ENCODE results near the gene CCER1. TPM values are rescaled to one million over a fixed set of nuclear protein-coding genes. Genes with fewer than 3 reads are reported as not detected.

Gene CCER1
- total RNA-seq, 4 donors from 2014 or later: 0.27 TPM; not detected in 3

DNA sequence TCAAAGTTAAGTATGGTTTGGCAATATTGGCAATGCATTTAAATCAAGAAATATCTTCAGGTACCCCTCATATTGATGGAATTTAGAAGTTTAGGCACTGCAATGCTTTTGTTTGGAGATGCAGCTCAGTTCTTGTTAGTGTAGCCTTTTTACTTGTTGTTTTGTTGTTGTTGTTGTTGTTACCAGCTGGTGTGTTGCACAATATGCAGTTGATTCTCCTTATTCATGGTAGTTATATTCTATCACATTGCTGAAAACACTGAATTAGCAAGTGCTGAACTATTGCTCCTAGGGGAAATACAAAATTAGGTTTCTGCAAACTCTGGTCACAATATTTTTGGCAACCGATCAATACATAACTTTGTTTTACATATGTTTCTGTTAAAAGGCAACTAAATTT lies 34.8 kb downstream of the CCER1 start:
- no peaks in the 10 kb centered on the region for H3K27me3 ChIP-seq
- TF ChIP-seq POLR2A (IDR thresholded peaks at IDR 0.05) (no peak), CTCF (IDR thresholded peaks at IDR 0.05) (no peak)
- 84 to 93% methylated on average over 1 of the region's 1 CpG for WGBS, 2 donors
- no peak overlapping the region for H3K4me3 ChIP-seq (replicated peaks in 1 of 3)
- H3K4me1 ChIP-seq: no peaks in the 10 kb centered on the region
- no peak for DNase-seq
- H3K36me3 ChIP-seq: no peaks in the 10 kb centered on the region
- no peak overlapping the region for H3K27ac ChIP-seq
- H3K9me3 ChIP-seq: no peaks in the 10 kb centered on the region
- intact Hi-C loops (cut with DNase I): no loop called here

DNA sequence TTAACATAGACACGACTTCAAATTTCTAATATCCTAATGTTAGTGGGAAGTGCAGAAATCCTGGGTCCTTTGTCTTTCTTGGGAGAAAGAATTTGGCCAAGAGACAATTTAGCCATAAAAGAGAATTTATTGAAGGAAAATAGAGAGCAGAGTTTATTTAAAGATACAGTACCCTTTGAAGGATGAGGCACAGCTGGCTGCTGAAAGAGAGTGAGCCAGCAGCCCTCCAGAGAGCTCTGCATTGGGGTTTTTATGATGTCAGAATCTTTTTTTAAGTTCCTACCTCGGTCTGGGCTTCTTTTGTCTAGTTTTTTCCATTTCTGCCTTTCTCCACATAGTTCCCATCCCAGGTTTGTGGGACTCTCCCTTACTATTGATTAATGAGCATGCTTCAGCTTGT lies 37.5 kb downstream of the CCER1 start:
- no peak for TF ChIP-seq POLR2A (IDR thresholded peaks at IDR 0.05)
- TF ChIP-seq CTCF (IDR thresholded peaks at IDR 0.05): no peak
- Histone ChIP-seq H3K27ac (no peak overlapping the region), H3K36me3 (no peaks in the 10 kb centered on the region), H3K4me1 (no peaks in the 10 kb centered on the region), H3K27me3 (no peaks in the 10 kb centered on the region), H3K4me3 (replicated peaks in 1 of 3) (no peak overlapping the region), H3K9me3 (no peaks in the 10 kb centered on the region)
- intact Hi-C loops (cut with DNase I): no loop called here
- no peak for DNase-seq
- WGBS, 2 donors: 59 to 60% methylated on average over 2 of the region's 2 CpGs

DNA sequence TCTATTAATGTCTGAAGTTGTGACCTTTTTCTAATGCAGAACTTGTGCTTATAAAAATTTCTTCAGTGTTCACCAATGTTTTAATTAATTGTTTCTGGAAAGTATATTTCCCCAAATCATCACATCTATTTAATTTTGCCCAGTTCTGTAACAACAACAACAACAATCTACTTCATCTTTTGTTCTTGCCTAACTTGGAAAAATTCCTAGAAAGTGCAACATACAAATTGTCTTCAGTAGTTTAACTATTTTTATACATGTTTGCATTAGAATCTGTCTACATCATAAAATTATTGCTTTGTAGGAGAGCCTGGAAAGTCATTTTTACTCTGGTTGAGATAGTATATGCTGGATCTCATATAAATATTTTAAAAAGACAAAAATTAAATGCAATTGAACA lies 38.5 kb downstream of the CCER1 start:
- Histone ChIP-seq H3K36me3 (no peaks in the 10 kb centered on the region), H3K9me3 (no peaks in the 10 kb centered on the region), H3K4me3 (replicated peaks in 1 of 3) (no peak overlapping the region), H3K27ac (no peak overlapping the region), H3K27me3 (no peaks in the 10 kb centered on the region), H3K4me1 (no peaks in the 10 kb centered on the region)
- TF ChIP-seq CTCF (IDR thresholded peaks at IDR 0.05) (no peak), POLR2A (IDR thresholded peaks at IDR 0.05) (no peak)
- no peak for DNase-seq
- intact Hi-C loops (cut with DNase I): no loop called here

- Histone ChIP-seq H3K36me3 (no peaks in the 10 kb centered on the region), H3K4me1 (no peaks in the 10 kb centered on the region), H3K4me3 (replicated peaks in 1 of 3) (no peak overlapping the region), H3K9me3 (no peaks in the 10 kb centered on the region), H3K27ac (no peak overlapping the region), H3K27me3 (no peaks in the 10 kb centered on the region)
- DNase-seq: no peak
- intact Hi-C loops (cut with DNase I): no loop called here
- WGBS, 2 donors: 52 to 61% methylated on average over 2 of the region's 2 CpGs
- TF ChIP-seq CTCF (IDR thresholded peaks at IDR 0.05) (no peak), POLR2A (IDR thresholded peaks at IDR 0.05) (no peak)
Measured at GRCh38 chr12:90915353-90915752, 39.6 kb downstream of the CCER1 start.

DNA sequence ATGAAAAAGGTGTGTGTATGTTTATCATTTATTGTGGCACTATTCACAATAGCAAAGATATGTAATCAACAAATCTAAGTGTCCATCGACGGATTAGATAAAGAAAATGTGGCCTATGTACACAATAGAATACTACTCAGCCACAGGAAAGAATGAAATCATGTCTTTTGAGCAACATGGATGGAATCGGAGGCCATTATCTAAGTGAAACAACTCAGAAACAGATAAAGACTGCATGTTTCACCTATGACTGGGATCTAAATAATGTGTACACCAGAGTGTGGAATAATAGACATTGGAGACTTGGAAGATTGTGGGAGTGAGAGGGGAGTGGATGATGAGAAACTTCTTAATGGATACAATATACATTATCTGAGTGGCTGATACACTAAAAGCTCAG lies 44.0 kb downstream of the CCER1 start:
- TF ChIP-seq POLR2A (IDR thresholded peaks at IDR 0.05) (no peak), CTCF (IDR thresholded peaks at IDR 0.05) (no peak)
- WGBS, 2 donors: 95% methylated on average over 3 of the region's 3 CpGs

More for the DNA sequence above, 44.0 kb downstream of the CCER1 start:
- H3K4me3 ChIP-seq (replicated peaks in 1 of 3): no peak overlapping the region
- H3K27me3 ChIP-seq: no peaks in the 10 kb centered on the region
- H3K4me1 ChIP-seq: no peaks in the 10 kb centered on the region
- DNase-seq: no peak
- H3K9me3 ChIP-seq: no peaks in the 10 kb centered on the region
- intact Hi-C loops (cut with DNase I): no loop called here
- no peaks in the 10 kb centered on the region for H3K36me3 ChIP-seq
- no peak overlapping the region for H3K27ac ChIP-seq

All from thyroid gland (tissue), 4 donors.